A549 (cell line): ENCODE results near the gene SPTLC3.

Experiments
- BHLHE40 ChIP-seq: IDR thresholded peaks from 2 replicates; pipeline ENCODE4 v1.6.1; 2012; ENCODE audit warnings: low read depth, low read length, inconsistent platforms
- CBX8 ChIP-seq: fragments of 200-600 bp; sonication (generic); IDR thresholded peaks from 2 replicates; pipeline ENCODE4 v1.6.1; 2016
- EP300 ChIP-seq, 2 experiments: fragments of >200 bp; sonication (Bioruptor Twin); formaldehyde crosslinking; IDR thresholded peaks; 2 replicates in 1 of 2; 3 replicates in 1 of 2; pipeline ENCODE4 v1.6.1; 2016 to 2017
- HES2 ChIP-seq: fragments of >200 bp; sonication (Bioruptor Twin); formaldehyde crosslinking; IDR thresholded peaks from 2 replicates; pipeline ENCODE4 v1.6.1; 2016
- JUN ChIP-seq, 2 experiments: fragments of >200 bp; sonication (Bioruptor Twin); formaldehyde crosslinking; IDR thresholded peaks; 2 replicates in 1 of 2; 3 replicates in 1 of 2; pipeline ENCODE4 v1.6.1; 2016 to 2017
- JUNB ChIP-seq: fragments of >200 bp; sonication (Bioruptor Twin); formaldehyde crosslinking; IDR thresholded peaks from 2 replicates; pipeline ENCODE4 v1.6.1; 2016
- NFE2L2 ChIP-seq: fragments of 150-350 bp; conservative IDR thresholded peaks from 2 replicates; pipeline ENCODE4 v1.6.1; 2014; ENCODE audit warnings: low read length
- PHF8 ChIP-seq: fragments of 200-600 bp; sonication (generic); IDR thresholded peaks from 2 replicates; pipeline ENCODE4 v1.6.1; 2016; ENCODE audit warnings: low read depth, mild to moderate bottlenecking, antibody characterized with exemption, moderate library complexity, borderline replicate concordance
- POLR2A ChIP-seq: IDR thresholded peaks from 2 replicates; pipeline ENCODE4 v1.6.1; 2012; ENCODE audit warnings: mild to moderate bottlenecking, low read length
- REST ChIP-seq: fragments of 200-600 bp; sonication (generic); IDR thresholded peaks from 2 replicates; pipeline ENCODE4 v1.6.1; 2016; ENCODE audit warnings: antibody characterized with exemption, mild to moderate bottlenecking, moderate library complexity
- RFX5 ChIP-seq: fragments of 450-650 bp; IDR thresholded peaks from 2 replicates; pipeline ENCODE4 v1.7.1; 2014; ENCODE audit warnings: antibody characterized with exemption, mild to moderate bottlenecking, moderate library complexity
- RNF2 ChIP-seq: fragments of 200-600 bp; sonication (generic); IDR thresholded peaks from 2 replicates; pipeline ENCODE4 v1.6.1; 2016; ENCODE audit warnings: low read depth, mild to moderate bottlenecking, antibody characterized with exemption, moderate library complexity, borderline replicate concordance
- ZNF302 ChIP-seq: fragments of 250-450 bp; sonication (Bioruptor Pico); IDR thresholded peaks from 2 replicates; pipeline ENCODE4 v1.9.0; 2021; ENCODE audit warnings: inconsistent platforms, mild to moderate bottlenecking, moderate library complexity
- TF ChIP-seq, protein P1 (sequence below): fragments of >200 bp; sonication (Bioruptor Twin); formaldehyde crosslinking; IDR thresholded peaks from 3 replicates; pipeline ENCODE4 v1.5.1; 2016

GRCh38 chr20:13147071-13147963 is 138.5 kb downstream of the SPTLC3 start:
- TF ChIP-seq, protein P1, sequence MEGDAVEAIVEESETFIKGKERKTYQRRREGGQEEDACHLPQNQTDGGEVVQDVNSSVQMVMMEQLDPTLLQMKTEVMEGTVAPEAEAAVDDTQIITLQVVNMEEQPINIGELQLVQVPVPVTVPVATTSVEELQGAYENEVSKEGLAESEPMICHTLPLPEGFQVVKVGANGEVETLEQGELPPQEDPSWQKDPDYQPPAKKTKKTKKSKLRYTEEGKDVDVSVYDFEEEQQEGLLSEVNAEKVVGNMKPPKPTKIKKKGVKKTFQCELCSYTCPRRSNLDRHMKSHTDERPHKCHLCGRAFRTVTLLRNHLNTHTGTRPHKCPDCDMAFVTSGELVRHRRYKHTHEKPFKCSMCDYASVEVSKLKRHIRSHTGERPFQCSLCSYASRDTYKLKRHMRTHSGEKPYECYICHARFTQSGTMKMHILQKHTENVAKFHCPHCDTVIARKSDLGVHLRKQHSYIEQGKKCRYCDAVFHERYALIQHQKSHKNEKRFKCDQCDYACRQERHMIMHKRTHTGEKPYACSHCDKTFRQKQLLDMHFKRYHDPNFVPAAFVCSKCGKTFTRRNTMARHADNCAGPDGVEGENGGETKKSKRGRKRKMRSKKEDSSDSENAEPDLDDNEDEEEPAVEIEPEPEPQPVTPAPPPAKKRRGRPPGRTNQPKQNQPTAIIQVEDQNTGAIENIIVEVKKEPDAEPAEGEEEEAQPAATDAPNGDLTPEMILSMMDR, result no peak
- TF ChIP-seq POLR2A (no peak), ZNF302 (CRISPR knock-in tag) (no peak), JUNB (no peak), PHF8 (no peak), REST (no peak), BHLHE40 (no peak), CBX8 (no peak), EP300 (IDR thresholded peaks at IDR 0.05) (no peak), HES2 (no peak), RFX5 (no peak), JUN (IDR thresholded peaks at IDR 0.05) (no peak), RNF2 (no peak), NFE2L2 (no peak)
